HL-60/S4 treated with retinoic acid at 250 ng/mL for 4 days and 3 days (cell line): ENCODE measurements around the gene OBP2B.
"Not testable (repeated sequence)": the region's sequence is repeated elsewhere in the genome, so short reads cannot be mapped to it uniquely, and the experiment has no call there.

Experiments used
- in situ Hi-C: fragments of 300-500 bp; cut with MboI; formaldehyde crosslinking; loops from 2 replicates; pipeline ENCODE4 v1.7.0; 2022; ENCODE audit warnings: low sequenced_read_pairs

OBP2B gene

GRCh38 chr9:133238851-133239532, 29.9 kb upstream of the OBP2B start:
- in situ Hi-C loops = no loop called here

DNA sequence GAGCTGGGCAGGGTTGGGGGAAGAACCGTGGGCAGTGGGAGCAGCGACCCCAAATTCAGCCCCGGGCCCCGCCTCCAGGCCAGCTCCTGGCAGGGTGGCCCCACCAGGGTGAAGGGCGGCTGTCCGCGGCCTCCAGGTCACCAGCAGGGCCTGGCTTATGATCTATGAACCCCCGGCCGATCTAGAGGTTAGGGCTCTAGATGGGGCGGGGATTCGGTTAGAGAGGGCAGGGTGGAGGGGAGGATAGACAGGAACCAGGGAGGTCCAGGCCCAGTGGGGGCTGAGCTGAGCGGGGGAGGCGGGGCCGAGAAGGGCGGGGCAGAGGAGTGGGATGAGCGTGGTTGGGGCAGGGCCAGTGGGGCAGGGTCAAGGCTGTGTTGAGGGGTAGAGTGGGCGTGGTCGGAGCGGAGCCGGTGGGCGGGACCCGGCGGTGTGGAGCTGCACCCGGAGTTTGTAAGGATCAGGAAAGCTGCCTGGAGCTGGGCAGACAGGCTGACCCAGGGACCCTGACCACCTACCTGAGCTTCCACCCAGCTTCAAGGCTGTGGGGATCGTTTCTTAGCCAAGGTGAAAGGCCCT, 29.3 kb upstream of the OBP2B start:
- in situ Hi-C loops = no loop called here

GRCh38 chr9:133237035-133237731, 28.1 kb upstream of the OBP2B start:
- in situ Hi-C loops = no loop called here

DNA sequence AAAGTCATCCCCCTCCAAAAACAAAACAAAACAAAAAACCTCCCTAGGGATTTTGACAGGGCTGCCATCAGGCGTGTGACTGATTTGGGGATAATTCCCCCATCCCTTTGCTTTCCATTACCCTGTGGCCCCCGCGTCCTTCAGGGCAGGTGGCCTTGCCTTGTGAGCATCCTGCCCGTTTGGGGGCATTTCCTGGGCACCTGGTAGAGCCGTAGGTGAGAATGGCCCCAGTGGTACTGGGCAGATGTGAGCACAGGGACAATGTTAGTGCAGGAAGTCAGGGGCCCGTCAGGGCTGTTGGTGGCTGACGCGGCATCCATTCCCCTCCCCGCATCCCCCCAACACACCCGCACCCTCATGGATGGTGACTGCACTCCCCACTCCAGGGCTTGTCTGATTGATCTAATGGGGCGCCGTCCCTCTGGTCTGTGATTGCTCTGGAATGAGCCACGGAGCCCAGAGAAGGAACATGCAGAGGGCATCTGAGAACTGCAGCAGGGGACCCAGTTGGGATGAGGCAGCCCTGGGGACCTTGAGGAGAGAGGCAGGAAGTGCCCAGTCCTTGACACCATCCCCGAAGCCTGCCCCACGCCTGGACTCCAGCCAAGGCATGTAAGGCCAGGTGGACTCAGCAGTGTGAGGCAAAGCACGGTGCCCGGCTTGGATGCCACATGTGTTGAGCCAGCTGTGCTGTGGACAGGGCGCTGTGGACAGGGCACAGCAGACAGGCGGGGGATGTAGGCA, 27.4 kb upstream of the OBP2B start:
- in situ Hi-C loops = not testable (repeated sequence)

- in situ Hi-C loops = no loop called here
These were observed 26.6 kb upstream of the OBP2B start for GRCh38 chr9:133235549-133236222.

DNA sequence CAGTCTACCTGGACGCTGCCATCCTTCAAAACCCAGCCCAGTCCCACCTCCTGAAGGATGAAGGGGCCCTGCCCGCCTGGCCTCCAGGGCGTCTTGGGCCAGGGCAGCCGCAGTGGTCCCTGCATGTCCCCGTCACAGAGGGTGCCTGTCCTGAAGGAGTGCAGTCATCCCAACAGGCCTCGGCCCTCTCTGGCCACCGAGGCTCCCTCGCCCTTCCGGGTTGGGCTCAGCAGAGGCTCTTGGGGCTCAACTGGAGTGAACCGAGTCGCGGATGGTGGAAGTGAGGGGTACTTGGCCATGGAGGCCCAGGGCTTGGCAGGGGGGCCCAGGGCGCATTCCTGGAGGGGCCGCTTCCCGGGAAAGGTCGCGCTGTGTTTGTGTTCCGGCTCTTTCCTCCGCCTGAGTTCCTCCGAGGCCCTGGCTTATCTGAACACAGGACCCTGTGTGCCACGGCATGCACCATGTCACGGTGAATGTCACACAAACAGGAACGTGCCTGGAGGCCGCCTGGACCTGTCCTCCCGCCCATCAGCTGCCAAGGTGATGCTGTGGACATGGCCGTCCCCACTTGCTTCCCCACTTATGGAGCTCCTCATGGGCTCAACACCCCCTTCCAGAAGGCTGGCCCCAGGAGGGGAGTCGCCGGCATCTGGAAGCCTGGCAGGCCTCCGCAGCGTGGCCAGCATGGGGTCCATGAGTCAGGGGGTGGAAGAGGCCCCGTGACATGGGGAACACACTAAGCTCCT, 25.7 kb upstream of the OBP2B start:
- in situ Hi-C loops = no loop called here

DNA sequence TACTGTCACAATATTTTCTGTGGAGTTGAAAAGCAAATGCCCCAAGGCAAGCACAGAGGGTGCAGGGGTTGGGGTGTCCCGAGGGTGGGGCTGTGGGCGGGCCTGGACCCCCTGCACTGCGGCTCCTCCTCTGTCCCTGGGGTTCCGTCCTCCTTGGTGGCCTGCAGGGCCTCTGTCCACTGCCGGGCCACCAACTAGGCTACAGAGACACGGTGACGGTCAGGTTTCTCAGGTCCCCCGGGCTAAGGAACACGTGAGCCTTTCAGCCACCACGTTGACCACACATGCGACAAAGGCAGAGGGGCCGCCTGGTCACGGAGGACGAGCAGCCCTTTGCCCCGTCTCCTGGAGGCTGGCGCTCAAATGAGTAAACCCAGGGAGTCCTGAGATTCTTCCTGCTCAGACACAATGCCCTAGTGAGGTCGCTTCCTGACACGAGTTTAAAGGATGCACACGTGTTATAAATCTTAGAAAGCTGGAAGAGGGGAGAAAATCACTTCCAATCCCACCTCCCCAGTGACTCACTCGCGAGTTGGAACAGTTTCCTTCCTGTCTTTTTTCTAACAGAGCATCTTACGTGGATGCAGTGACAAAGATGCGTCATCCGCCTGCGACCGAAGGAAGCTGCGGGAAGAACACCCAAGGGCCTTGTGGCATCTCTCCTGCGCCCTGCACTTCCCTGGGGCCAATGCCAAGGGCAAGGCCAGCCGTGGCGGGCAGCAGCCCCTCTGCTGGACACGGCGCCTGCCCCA, 24.8 kb upstream of the OBP2B start:
- in situ Hi-C loops = no loop called here

DNA sequence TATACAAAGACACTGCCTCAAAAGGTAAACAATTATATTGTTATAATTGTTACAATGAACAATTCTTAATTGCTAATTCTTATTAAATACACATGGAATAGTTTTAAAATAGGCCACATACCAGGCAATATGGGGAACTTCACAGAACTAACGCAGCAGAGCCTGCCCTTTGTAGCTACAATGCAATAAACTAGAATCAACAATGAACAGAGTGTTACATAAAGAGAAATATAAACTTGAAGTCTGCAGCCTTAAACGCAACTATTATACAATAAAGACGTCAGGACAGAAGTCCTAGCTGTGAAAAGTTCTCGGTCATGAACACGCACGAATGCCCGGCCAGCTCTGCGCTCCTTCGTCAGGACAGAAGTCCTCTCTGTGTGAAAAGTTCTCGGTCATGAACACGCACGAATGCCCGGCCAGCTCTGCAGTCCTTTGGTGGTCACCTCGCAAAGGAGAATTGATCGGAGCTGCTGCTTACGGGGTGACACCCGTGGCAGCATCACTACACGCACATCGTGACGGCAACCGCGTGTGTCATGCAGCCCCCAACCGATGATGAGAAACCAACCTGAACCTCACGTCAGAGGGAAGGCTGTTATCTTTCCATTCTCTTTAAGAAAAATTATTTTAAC, 23.0 kb upstream of the OBP2B start:
- in situ Hi-C loops = not testable (repeated sequence)

GRCh38 chr9:133230514-133230913, 21.5 kb upstream of the OBP2B start:
- in situ Hi-C loops = not testable (repeated sequence)

- in situ Hi-C loops = no loop called here
These were observed 21.0 kb upstream of the OBP2B start for GRCh38 chr9:133230093-133230492.

GRCh38 chr9:133228474-133229193, 19.6 kb upstream of the OBP2B start:
- in situ Hi-C loops = not testable (repeated sequence)

DNA sequence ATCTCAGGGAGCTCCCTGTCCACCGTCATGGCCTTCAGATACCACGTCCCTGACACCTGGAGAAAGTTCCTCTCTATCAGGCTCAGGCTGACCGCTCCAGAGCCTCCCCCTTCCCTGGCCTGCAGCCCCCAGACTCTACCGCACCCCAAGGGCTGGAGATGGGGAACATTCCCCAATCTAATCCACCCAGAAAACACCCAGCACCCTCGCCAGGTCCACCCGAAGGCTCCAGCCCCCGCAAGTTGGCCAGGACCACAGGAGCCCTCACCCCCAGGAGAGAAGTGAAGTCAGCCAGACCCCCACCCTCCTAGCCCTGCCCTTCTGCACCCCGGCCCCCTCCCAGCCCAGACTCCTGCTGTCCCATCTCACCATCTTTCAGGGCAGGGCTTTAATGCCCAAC, 18.9 kb upstream of the OBP2B start:
- in situ Hi-C loops = not testable (repeated sequence)

DNA sequence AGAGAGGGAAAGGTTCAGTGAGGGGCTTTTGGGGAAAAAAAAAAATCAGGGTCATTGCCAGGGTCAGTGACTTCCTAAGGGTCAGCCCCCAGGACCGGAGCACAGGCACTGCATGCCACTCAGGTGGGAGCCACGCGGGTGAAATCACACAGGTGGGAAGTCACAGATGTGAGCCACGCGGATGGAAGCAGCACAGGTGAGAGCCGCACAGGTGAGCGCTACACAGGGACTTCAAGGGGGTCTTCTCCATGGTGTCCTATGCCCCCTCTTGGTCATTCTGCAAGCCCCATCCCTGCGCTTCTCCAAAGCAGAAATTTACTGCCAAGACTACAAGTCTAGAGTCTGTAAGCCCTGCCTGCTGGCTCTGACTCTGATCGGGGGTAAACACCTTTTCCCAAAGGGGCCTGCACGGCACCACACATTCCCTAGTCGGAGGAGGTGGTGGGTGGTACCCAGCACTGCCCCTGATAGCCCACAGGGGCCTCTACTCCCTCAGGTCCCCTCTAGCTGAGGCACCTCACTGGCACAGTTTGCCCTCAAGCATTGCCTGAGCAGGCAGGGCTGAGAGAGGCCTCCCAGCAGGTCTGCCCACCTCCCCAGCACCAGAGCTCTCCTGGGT, 18.3 kb upstream of the OBP2B start:
- in situ Hi-C loops = no loop called here

DNA sequence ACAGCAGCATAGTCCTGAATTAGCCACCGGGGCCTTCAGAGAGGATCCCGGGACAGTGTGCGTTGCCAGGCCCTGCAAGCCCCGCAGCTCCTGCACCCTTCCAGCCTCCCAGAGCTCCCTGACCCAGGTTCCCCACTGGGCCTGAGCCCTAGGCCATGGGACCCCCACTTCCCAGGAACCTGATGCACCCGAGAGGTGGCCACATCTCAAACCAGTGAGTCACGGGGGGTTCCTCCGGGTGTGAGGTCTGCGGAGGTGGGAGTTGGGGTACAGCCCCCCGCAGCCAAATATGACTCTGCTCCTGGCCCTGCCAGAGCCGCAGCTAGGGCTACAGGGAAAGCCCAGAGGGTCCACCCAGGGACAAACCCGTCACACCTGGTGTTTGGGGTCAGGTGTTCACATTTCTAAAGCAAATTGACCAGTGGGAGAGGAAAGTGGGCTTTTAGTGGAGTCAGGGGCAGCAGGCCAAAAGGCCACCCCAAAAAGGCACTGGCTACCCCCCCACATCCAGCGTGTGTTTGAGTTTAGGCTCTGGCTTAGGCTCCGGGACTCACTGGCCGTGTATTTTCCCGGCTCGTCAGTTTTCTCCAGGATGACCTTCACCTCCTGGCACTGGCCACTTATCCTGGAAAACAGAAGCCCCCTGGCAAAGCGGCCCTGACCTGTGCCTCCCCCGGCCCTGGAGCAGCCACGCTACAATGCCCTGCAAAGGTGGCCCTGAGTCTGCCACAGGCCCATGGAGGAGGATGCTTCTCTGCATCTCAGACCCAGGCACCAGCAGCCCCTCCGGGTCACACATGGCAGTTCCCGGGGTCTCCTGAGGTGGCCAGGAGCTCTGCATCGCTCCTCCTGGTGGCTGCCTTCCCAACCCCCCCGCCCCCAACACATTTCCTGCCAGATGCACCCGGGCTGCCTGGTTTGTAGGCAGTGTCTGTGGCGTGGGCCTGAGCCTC, 17.4 kb upstream of the OBP2B start:
- in situ Hi-C loops = no loop called here

GRCh38 chr9:133225171-133226011, 16.3 kb upstream of the OBP2B start:
- in situ Hi-C loops = no loop called here

DNA sequence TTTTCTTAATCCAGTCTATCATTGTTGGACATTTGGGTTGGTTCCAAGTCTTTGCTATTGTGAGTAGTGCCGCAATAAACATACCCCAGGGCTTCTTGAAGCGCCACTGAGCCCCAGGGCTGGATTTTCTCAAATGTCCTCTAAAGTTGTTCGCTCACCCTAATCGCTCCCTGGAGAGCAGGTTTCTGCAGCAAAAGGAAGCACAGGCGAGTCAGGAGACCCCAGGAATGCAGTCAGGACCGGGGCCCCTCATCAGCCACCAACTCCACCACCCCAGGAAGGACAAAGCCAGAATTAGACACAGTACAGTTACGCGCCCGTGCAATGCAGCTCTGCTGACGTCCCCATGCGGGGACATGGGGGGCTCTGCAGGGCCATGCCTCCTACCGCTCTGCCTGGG, 15.7 kb upstream of the OBP2B start:
- in situ Hi-C loops = no loop called here
